Measurements from ENCODE around the gene FIS1. TPM values are rescaled to one million over a fixed set of nuclear protein-coding genes. Genes with fewer than 3 reads are reported as not detected.
"Not testable (repeated sequence)": the region's sequence is repeated elsewhere in the genome, so short reads cannot be mapped to it uniquely, and the experiment has no call there.

The FIS1 gene
- total and polyA plus RNA-seq, 3 donors from 2014 or later, result 228 to 273 (median 233) TPM

- no peaks in the 10 kb centered on the region for H3K36me3 ChIP-seq (ENCODE audit: low read depth, missing control alignments)
- intact Hi-C loops (cut with DNase I; ENCODE audit: low total_unique reads), result no loop called here
- no peaks in the 10 kb centered on the region for H3K27me3 ChIP-seq
- TF ChIP-seq, protein P1, sequence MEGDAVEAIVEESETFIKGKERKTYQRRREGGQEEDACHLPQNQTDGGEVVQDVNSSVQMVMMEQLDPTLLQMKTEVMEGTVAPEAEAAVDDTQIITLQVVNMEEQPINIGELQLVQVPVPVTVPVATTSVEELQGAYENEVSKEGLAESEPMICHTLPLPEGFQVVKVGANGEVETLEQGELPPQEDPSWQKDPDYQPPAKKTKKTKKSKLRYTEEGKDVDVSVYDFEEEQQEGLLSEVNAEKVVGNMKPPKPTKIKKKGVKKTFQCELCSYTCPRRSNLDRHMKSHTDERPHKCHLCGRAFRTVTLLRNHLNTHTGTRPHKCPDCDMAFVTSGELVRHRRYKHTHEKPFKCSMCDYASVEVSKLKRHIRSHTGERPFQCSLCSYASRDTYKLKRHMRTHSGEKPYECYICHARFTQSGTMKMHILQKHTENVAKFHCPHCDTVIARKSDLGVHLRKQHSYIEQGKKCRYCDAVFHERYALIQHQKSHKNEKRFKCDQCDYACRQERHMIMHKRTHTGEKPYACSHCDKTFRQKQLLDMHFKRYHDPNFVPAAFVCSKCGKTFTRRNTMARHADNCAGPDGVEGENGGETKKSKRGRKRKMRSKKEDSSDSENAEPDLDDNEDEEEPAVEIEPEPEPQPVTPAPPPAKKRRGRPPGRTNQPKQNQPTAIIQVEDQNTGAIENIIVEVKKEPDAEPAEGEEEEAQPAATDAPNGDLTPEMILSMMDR (IDR thresholded peaks at IDR 0.05), result no peak
- TF ChIP-seq POLR2A (IDR thresholded peaks at IDR 0.05), result no peak
- DNase-seq, result no peak
- peaks cover 6% of the 10 kb centered on the region for H3K4me1 ChIP-seq
- peak overlapping the region in 1 of 2 donors; percentile 38 for H3K4me3 ChIP-seq
- H3K9me3 ChIP-seq, result no peaks in the 10 kb centered on the region
- H3K27ac ChIP-seq, result no peak overlapping the region
- 0 to 7% methylated on average over 2 to 63 of the region's 75 CpGs for WGBS, 2 donors
These were observed 42.9 kb downstream of the FIS1 start for GRCh38 chr7:101201695-101202602.

- no peak for DNase-seq
- Histone ChIP-seq H3K36me3 (ENCODE audit: low read depth, missing control alignments) (no peaks in the 10 kb centered on the region), H3K27ac (no peak within 1 kb of the TSS), H3K27me3 (no peaks in the 10 kb centered on the region), H3K9me3 (no peaks in the 10 kb centered on the region), H3K4me1 (peaks cover 6% of the 10 kb centered on the region), H3K4me3 (peak within 1 kb of the TSS in 1 of 2 donors; percentile 38)
- intact Hi-C loops (cut with DNase I; ENCODE audit: low total_unique reads), result no loop called here
- TF ChIP-seq, protein P1 (IDR thresholded peaks at IDR 0.05), result no peak
- no peak for TF ChIP-seq POLR2A (IDR thresholded peaks at IDR 0.05)
- WGBS, 2 donors, result 31 to 33% methylated on average over 21 of the region's 21 CpGs
These were observed 43.9 kb downstream of the FIS1 start, which contains the start of gene MOGAT3 for GRCh38 chr7:101200862-101201599. Gene MOGAT3 (minus strand): TSS chr7:101201036. CDS start chr7:101200854, 182 bp downstream.

DNA sequence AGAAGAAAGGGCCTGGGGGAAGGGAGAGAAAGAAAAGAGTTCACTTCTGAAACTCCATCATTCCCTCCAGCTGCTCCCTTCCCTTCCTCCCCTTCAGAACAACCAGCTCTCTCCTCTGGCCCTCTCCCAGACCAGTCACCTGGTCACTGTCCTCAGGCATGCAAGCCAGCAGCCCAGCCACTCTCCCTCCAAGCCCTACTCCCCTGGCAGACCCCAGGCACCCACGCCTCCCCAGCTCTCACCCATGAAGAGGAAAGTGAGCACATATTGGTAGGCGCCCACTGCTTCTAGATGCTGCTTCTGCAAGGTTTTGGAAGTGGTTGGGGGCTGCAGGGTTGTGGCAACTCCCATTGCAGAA, 44.4 kb downstream of the FIS1 start:
- no peak overlapping the region for H3K27ac ChIP-seq
- H3K36me3 ChIP-seq (ENCODE audit: low read depth, missing control alignments), result no peaks in the 10 kb centered on the region
- no peak for DNase-seq
- intact Hi-C loops (cut with DNase I; ENCODE audit: low total_unique reads), result no loop called here
- H3K27me3 ChIP-seq, result no peaks in the 10 kb centered on the region
- H3K4me3 ChIP-seq, result no peak overlapping the region
- TF ChIP-seq, protein P1 (IDR thresholded peaks at IDR 0.05), result no peak
- no peak for TF ChIP-seq POLR2A (IDR thresholded peaks at IDR 0.05)
- H3K4me1 ChIP-seq, result peaks cover 6% of the 10 kb centered on the region
- 93% methylated on average over 2 of the region's 2 CpGs for WGBS, 2 donors
- no peaks in the 10 kb centered on the region for H3K9me3 ChIP-seq

DNA sequence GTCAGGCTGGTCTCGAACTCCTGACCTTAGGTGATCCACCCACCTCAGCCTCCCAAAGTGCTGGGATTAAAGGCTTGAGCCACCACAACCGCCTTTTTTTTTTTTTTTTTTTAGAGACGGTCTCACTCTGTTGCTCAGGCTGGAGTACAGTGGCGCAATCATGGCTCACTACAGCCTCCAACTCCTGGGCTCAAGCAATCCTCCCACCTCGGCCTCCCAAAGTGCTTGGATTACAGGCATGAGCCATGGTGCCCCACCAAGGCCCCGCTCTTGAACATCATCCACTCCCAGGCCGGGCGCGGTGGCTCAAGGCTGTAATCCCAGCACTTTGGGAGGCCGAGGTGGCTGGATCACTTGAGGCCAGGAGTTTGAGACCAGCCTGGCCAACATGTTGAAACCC, 45.4 kb downstream of the FIS1 start:
- H3K4me1 ChIP-seq; intact Hi-C loops (cut with DNase I; ENCODE audit: low total_unique reads); H3K36me3 ChIP-seq (ENCODE audit: low read depth, missing control alignments); H3K4me3 ChIP-seq; H3K27me3 ChIP-seq; H3K9me3 ChIP-seq; H3K27ac ChIP-seq; DNase-seq: not testable (repeated sequence)
- WGBS, 2 donors, result 93 to 100% methylated on average over 6 to 10 of the region's 10 CpGs

- no peak overlapping the region for H3K27ac ChIP-seq
- DNase-seq, result no peak
- no peaks in the 10 kb centered on the region for H3K9me3 ChIP-seq
- H3K27me3 ChIP-seq, result no peaks in the 10 kb centered on the region
- H3K36me3 ChIP-seq (ENCODE audit: low read depth, missing control alignments), result no peaks in the 10 kb centered on the region
- 51 to 53% methylated on average over 8 to 14 of the region's 14 CpGs for WGBS, 2 donors
- H3K4me1 ChIP-seq, result peaks cover 6% of the 10 kb centered on the region
- H3K4me3 ChIP-seq, result no peak overlapping the region
- no peak for TF ChIP-seq POLR2A (IDR thresholded peaks at IDR 0.05)
- TF ChIP-seq, protein P1 (IDR thresholded peaks at IDR 0.05), result no peak
- intact Hi-C loops (cut with DNase I; ENCODE audit: low total_unique reads), result no loop called here
These were observed 46.4 kb downstream of the FIS1 start for GRCh38 chr7:101198476-101198875.
